Activated CD4-positive, alpha-beta memory T cell treated with anti-CD3 and anti-CD28 coated beads, Interleukin-2, amount 10 ng/mL, durations not matched to agents 7 days and 5 days (primary cell): ENCODE results near the gene ZNF277. TPM values are rescaled to one million over a fixed set of nuclear protein-coding genes. Genes with fewer than 3 reads are reported as not detected.

Experiments used
- CTCF ChIA-PET: fragments of 350-600 bp; sonication (Branson Sonifier 250); formaldehyde crosslinking; loops from one replicate; lab custom pipeline; 2021; ENCODE audit warnings: antibody characterized with exemption, inconsistent platforms; lab: Charles Lee
- POLR2A ChIA-PET: fragments of 350-600 bp; sonication (Branson Sonifier 250); formaldehyde crosslinking; loops from one replicate; lab custom pipeline; 2021; ENCODE audit warnings: antibody characterized with exemption; lab: Charles Lee
- DNase-seq: peaks from one replicate; pipeline ENCODE4 v3.0.0-alpha.2; 2020
- H3K27ac Mint-ChIP-seq: one replicate; pipeline ENCODE4 v1.8.0; 2021; ENCODE audit warnings: mild to moderate bottlenecking, mixed read lengths
- H3K27me3 Mint-ChIP-seq: one replicate; pipeline ENCODE4 v1.8.0; 2021; ENCODE audit warnings: mixed read lengths
- H3K36me3 Mint-ChIP-seq: one replicate; pipeline ENCODE4 v1.8.0; 2021; ENCODE audit warnings: low read depth, mixed read lengths
- H3K4me1 Mint-ChIP-seq: one replicate; pipeline ENCODE4 v1.8.0; 2021; ENCODE audit warnings: mixed read lengths
- H3K4me3 Mint-ChIP-seq: one replicate; pipeline ENCODE4 v1.8.0; 2021; ENCODE audit warnings: mild to moderate bottlenecking, mixed read lengths
- H3K9me3 Mint-ChIP-seq: one replicate; pipeline ENCODE4 v1.8.0; 2021; ENCODE audit warnings: mixed read lengths
- total RNA-seq, 2 experiments: library from RNA; stranded (reverse); gene quantifications; one replicate each; pipeline ENCODE4 v1.2.3, GENCODE V29; 2021

ZNF277 gene
- total RNA-seq, 2 experiments from 2014 or later: 27.4 to 27.6 TPM

GRCh38 chr7:112192236-112193154 lies 14.0 kb upstream of the ZNF277 start:
- Mint-ChIP-seq H3K27me3 (peaks cover 36% of the 10 kb centered on the region), H3K27ac (no peak overlapping the region), H3K4me3 (no peak overlapping the region), H3K36me3 (no peaks in the 10 kb centered on the region), H3K9me3 (no peaks in the 10 kb centered on the region), H3K4me1 (no peaks in the 10 kb centered on the region)
- POLR2A ChIA-PET: no interaction called here
- no peak for DNase-seq
- CTCF ChIA-PET: no interaction called here

GRCh38 chr7:112193915-112194502 lies 12.5 kb upstream of the ZNF277 start:
- H3K27me3 Mint-ChIP-seq: peaks cover 35% of the 10 kb centered on the region
- H3K27ac Mint-ChIP-seq: no peak overlapping the region
- CTCF ChIA-PET: no interaction called here
- H3K4me1 Mint-ChIP-seq: peaks cover 3% of the 10 kb centered on the region
- POLR2A ChIA-PET: no interaction called here
- no peak for DNase-seq
- H3K9me3 Mint-ChIP-seq: no peaks in the 10 kb centered on the region
- H3K4me3 Mint-ChIP-seq: no peak overlapping the region
- no peaks in the 10 kb centered on the region for H3K36me3 Mint-ChIP-seq

GRCh38 chr7:112195717-112196116 lies 10.8 kb upstream of the ZNF277 start:
- Mint-ChIP-seq H3K4me3 (no peak overlapping the region), H3K36me3 (no peaks in the 10 kb centered on the region), H3K9me3 (no peaks in the 10 kb centered on the region), H3K27me3 (peaks cover 32% of the 10 kb centered on the region), H3K4me1 (peaks cover 6% of the 10 kb centered on the region), H3K27ac (no peak overlapping the region)
- ChIA-PET POLR2A (no interaction called here), CTCF (no interaction called here)
- no peak for DNase-seq

GRCh38 chr7:112197322-112197721 lies 9.2 kb upstream of the ZNF277 start:
- POLR2A ChIA-PET: no interaction called here
- Mint-ChIP-seq H3K27ac (no peak overlapping the region), H3K27me3 (peaks cover 45% of the 10 kb centered on the region), H3K36me3 (no peaks in the 10 kb centered on the region), H3K9me3 (no peaks in the 10 kb centered on the region), H3K4me1 (peaks cover 6% of the 10 kb centered on the region), H3K4me3 (no peak overlapping the region)
- no peak for DNase-seq
- CTCF ChIA-PET: no interaction called here

- ChIA-PET POLR2A (no interaction called here), CTCF (no interaction called here)
- no peak overlapping the region for H3K27ac Mint-ChIP-seq
- H3K27me3 Mint-ChIP-seq: peaks cover 45% of the 10 kb centered on the region
- no peaks in the 10 kb centered on the region for H3K36me3 Mint-ChIP-seq
- no peak overlapping the region for H3K4me3 Mint-ChIP-seq
- no peaks in the 10 kb centered on the region for H3K9me3 Mint-ChIP-seq
- peaks cover 16% of the 10 kb centered on the region for H3K4me1 Mint-ChIP-seq
- no peak for DNase-seq
Observed at GRCh38 chr7:112199035-112199655, 7.3 kb upstream of the ZNF277 start.

- Mint-ChIP-seq H3K4me1 (peaks cover 22% of the 10 kb centered on the region), H3K27me3 (peaks cover 49% of the 10 kb centered on the region), H3K9me3 (no peaks in the 10 kb centered on the region), H3K4me3 (no peak overlapping the region), H3K27ac (no peak overlapping the region), H3K36me3 (no peaks in the 10 kb centered on the region)
- ChIA-PET POLR2A (no interaction called here), CTCF (no interaction called here)
- DNase-seq: no peak
Observed at GRCh38 chr7:112199672-112200071, 6.8 kb upstream of the ZNF277 start.

GRCh38 chr7:112201411-112201810 lies 5.1 kb upstream of the ZNF277 start:
- no peak overlapping the region for H3K4me3 Mint-ChIP-seq
- peaks cover 53% of the 10 kb centered on the region for H3K27me3 Mint-ChIP-seq
- H3K9me3 Mint-ChIP-seq: no peaks in the 10 kb centered on the region
- DNase-seq: no peak
- ChIA-PET POLR2A (no interaction called here), CTCF (interaction anchor here (0.6 kb wide), 1 partner anchor 1224 kb away, joined by 3 read pairs; no protein-coding TSS in a partner anchor)
- H3K4me1 Mint-ChIP-seq: peaks cover 32% of the 10 kb centered on the region
- H3K27ac Mint-ChIP-seq: no peak overlapping the region
- no peaks in the 10 kb centered on the region for H3K36me3 Mint-ChIP-seq

- CTCF ChIA-PET: no interaction called here
Observed at GRCh38 chr7:112201839-112202238, 4.7 kb upstream of the ZNF277 start.

GRCh38 chr7:112202816-112203215 lies 3.7 kb upstream of the ZNF277 start:
- peaks cover 46% of the 10 kb centered on the region for H3K27me3 Mint-ChIP-seq
- ChIA-PET POLR2A (interaction anchor here (0.7 kb wide), 1 partner anchor 663 kb away, joined by 3 read pairs; no protein-coding TSS in a partner anchor), CTCF (no interaction called here)
- no peaks in the 10 kb centered on the region for H3K36me3 Mint-ChIP-seq
- H3K27ac Mint-ChIP-seq: no peak overlapping the region
- H3K4me1 Mint-ChIP-seq: peaks cover 39% of the 10 kb centered on the region
- H3K9me3 Mint-ChIP-seq: no peaks in the 10 kb centered on the region
- DNase-seq: no peak
- H3K4me3 Mint-ChIP-seq: no peak overlapping the region

More at GRCh38 chr7:112201839-112202238, 4.7 kb upstream of the ZNF277 start:
- DNase-seq: no peak
- H3K4me1 Mint-ChIP-seq: peaks cover 32% of the 10 kb centered on the region
- POLR2A ChIA-PET: no interaction called here
- no peak overlapping the region for H3K27ac Mint-ChIP-seq
- peaks cover 52% of the 10 kb centered on the region for H3K27me3 Mint-ChIP-seq
- H3K36me3 Mint-ChIP-seq: no peaks in the 10 kb centered on the region
- H3K4me3 Mint-ChIP-seq: no peak overlapping the region
- no peaks in the 10 kb centered on the region for H3K9me3 Mint-ChIP-seq

- Mint-ChIP-seq H3K27me3 (peaks cover 42% of the 10 kb centered on the region), H3K4me1 (peaks cover 40% of the 10 kb centered on the region), H3K4me3 (no peak overlapping the region), H3K27ac (no peak overlapping the region), H3K9me3 (no peaks in the 10 kb centered on the region), H3K36me3 (no peaks in the 10 kb centered on the region)
- ChIA-PET CTCF (no interaction called here), POLR2A (no interaction called here)
- no peak for DNase-seq
Observed at GRCh38 chr7:112203365-112203739, 3.1 kb upstream of the ZNF277 start.

GRCh38 chr7:112204499-112205342 lies 1.8 kb upstream of the ZNF277 start:
- POLR2A ChIA-PET: interaction anchor here (3.6 kb wide), 1 partner anchor 246 kb away, joined by 33 read pairs; the partner anchor contains the start of gene IFRD1
- peaks cover 37% of the 10 kb centered on the region for H3K4me1 Mint-ChIP-seq
- no peak overlapping the region for H3K27ac Mint-ChIP-seq
- H3K27me3 Mint-ChIP-seq: peaks cover 41% of the 10 kb centered on the region
- H3K36me3 Mint-ChIP-seq: no peaks in the 10 kb centered on the region
- DNase-seq: no peak
- H3K9me3 Mint-ChIP-seq: no peaks in the 10 kb centered on the region
- CTCF ChIA-PET: interaction anchor here (1.0 to 1.2 kb wide), 2 partner anchors 247 to 350 kb away, joined by 3 read pairs; no protein-coding TSS in a partner anchor
- H3K4me3 Mint-ChIP-seq: peak overlapping the region; percentile 87
